ENCODE data around the gene CEACAM4. TPM values are rescaled to one million over a fixed set of nuclear protein-coding genes. Genes with fewer than 3 reads are reported as not detected.

CEACAM4 gene
- total and polyA plus RNA-seq, 4 donors = 0.63 to 2.2 (median 0.80) TPM

- Histone ChIP-seq H3K36me3 (ENCODE audit: control insufficient read depth in 4 of 4, insufficient read depth in 3 of 4, low read depth in 1 of 4, low read length in 3 of 4) (no peaks in the 10 kb centered on the region), H3K4me1 (ENCODE audit: control insufficient read depth in 4 of 4, insufficient read depth in 4 of 4, low read length in 3 of 4) (peaks cover 0 to 2% (median 0%) of the 10 kb centered on the region in 4 donors), H3K27me3 (ENCODE audit: control insufficient read depth in 4 of 4, insufficient read depth in 4 of 4, low read length in 3 of 4) (peaks cover 0 to 3% (median 0%) of the 10 kb centered on the region in 4 donors), H3K9me3 (ENCODE audit: control insufficient read depth in 4 of 4, low read length in 3 of 4) (no peaks in the 10 kb centered on the region), H3K4me3 (ENCODE audit: low read depth in 1 of 3, low read length in 3 of 3) (no peak overlapping the region), H3K9ac (ENCODE audit: low read depth in 1 of 2, low read length in 2 of 2) (no peak overlapping the region), H3K27ac (ENCODE audit: low read depth in 1 of 2, low read length in 2 of 2) (no peak overlapping the region)
- TF ChIP-seq FOXA2 (IDR thresholded peaks at IDR 0.05) = no peak
- TF ChIP-seq HNF4A (conservative IDR thresholded peaks at IDR 0.05) = no peak
- TF ChIP-seq, protein P1, sequence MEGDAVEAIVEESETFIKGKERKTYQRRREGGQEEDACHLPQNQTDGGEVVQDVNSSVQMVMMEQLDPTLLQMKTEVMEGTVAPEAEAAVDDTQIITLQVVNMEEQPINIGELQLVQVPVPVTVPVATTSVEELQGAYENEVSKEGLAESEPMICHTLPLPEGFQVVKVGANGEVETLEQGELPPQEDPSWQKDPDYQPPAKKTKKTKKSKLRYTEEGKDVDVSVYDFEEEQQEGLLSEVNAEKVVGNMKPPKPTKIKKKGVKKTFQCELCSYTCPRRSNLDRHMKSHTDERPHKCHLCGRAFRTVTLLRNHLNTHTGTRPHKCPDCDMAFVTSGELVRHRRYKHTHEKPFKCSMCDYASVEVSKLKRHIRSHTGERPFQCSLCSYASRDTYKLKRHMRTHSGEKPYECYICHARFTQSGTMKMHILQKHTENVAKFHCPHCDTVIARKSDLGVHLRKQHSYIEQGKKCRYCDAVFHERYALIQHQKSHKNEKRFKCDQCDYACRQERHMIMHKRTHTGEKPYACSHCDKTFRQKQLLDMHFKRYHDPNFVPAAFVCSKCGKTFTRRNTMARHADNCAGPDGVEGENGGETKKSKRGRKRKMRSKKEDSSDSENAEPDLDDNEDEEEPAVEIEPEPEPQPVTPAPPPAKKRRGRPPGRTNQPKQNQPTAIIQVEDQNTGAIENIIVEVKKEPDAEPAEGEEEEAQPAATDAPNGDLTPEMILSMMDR (IDR thresholded peaks at IDR 0.05; ENCODE audit: low read depth, low read length, missing input control) = no peak
- TF ChIP-seq RAD21 (IDR thresholded peaks at IDR 0.05) = no peak
- no peak for TF ChIP-seq ZBTB33 (IDR thresholded peaks at IDR 0.05)
- TF ChIP-seq FOXA1 (IDR thresholded peaks at IDR 0.05) = no peak
- TF ChIP-seq, protein P2, sequence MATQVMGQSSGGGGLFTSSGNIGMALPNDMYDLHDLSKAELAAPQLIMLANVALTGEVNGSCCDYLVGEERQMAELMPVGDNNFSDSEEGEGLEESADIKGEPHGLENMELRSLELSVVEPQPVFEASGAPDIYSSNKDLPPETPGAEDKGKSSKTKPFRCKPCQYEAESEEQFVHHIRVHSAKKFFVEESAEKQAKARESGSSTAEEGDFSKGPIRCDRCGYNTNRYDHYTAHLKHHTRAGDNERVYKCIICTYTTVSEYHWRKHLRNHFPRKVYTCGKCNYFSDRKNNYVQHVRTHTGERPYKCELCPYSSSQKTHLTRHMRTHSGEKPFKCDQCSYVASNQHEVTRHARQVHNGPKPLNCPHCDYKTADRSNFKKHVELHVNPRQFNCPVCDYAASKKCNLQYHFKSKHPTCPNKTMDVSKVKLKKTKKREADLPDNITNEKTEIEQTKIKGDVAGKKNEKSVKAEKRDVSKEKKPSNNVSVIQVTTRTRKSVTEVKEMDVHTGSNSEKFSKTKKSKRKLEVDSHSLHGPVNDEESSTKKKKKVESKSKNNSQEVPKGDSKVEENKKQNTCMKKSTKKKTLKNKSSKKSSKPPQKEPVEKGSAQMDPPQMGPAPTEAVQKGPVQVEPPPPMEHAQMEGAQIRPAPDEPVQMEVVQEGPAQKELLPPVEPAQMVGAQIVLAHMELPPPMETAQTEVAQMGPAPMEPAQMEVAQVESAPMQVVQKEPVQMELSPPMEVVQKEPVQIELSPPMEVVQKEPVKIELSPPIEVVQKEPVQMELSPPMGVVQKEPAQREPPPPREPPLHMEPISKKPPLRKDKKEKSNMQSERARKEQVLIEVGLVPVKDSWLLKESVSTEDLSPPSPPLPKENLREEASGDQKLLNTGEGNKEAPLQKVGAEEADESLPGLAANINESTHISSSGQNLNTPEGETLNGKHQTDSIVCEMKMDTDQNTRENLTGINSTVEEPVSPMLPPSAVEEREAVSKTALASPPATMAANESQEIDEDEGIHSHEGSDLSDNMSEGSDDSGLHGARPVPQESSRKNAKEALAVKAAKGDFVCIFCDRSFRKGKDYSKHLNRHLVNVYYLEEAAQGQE (IDR thresholded peaks at IDR 0.05) = no peak
- no peak for TF ChIP-seq JUND (IDR thresholded peaks at IDR 0.05)
- no peak for TF ChIP-seq HNF4G (IDR thresholded peaks at IDR 0.05)
- TF ChIP-seq SP1 (IDR thresholded peaks at IDR 0.05) = no peak
- no peak for TF ChIP-seq GABPA (IDR thresholded peaks at IDR 0.05 in 1 of 2, conservative IDR thresholded peaks at IDR 0.05 in 1 of 2)
- TF ChIP-seq EGR1 (IDR thresholded peaks at IDR 0.05; ENCODE audit: low read depth in 2 of 2) = no peak
- TF ChIP-seq, protein P3, sequence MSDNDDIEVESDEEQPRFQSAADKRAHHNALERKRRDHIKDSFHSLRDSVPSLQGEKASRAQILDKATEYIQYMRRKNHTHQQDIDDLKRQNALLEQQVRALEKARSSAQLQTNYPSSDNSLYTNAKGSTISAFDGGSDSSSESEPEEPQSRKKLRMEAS (IDR thresholded peaks at IDR 0.05) = no peak
- DNase-seq (ENCODE audit: low spot score) = no peak
- 30% methylated on average over 7 of the region's 7 CpGs for WGBS
These were observed 7.8 kb downstream of the CEACAM4 start for GRCh38 chr19:41619018-41619556.

DNA sequence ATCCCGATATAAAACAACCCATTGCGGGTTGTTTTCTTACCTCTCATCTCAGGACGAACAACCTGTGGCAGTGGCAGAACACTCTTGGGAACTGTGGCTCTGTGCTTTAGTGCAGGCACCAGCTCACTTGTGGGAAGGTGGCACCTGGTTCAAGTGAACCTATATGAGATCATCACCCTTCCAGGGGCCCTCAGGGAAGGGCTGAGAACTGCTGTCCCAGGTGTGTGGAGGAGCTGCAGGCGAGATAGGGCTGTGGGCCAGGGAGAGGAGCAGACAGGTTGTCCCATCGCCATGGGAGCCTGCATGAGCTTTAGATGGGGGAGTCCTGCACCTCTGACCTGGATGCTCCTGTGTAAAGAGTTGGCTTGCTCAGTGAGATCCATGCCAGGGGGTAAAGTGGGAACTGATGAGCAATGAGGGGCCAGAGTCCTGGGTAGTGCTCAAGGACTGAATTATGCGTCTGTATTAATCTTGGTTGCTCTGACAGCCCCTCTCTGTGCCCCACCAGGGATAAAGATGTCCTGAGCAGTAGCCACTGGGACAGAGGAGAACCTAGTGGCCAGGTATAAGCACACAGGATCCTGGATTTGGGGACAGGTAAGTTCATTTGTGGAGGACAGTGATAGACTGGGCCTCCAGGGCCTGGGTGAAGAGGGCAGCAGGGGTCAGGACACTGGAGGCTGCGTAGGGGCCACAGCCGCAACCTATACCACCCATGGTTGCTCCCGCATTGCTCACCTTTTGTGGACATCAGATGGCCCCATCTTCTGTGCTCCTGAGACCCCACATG lies 8.7 kb downstream of the CEACAM4 start:
- H3K27me3 ChIP-seq (ENCODE audit: control insufficient read depth in 4 of 4, insufficient read depth in 4 of 4, low read length in 3 of 4) = peaks cover 0 to 3% (median 0%) of the 10 kb centered on the region in 4 donors
- no peak overlapping the region for H3K27ac ChIP-seq (ENCODE audit: low read depth in 1 of 2, low read length in 2 of 2)
- H3K9me3 ChIP-seq (ENCODE audit: control insufficient read depth in 4 of 4, low read length in 3 of 4) = no peaks in the 10 kb centered on the region
- TF ChIP-seq RXRA (IDR thresholded peaks at IDR 0.05) = no peak
- TF ChIP-seq, protein P3 (IDR thresholded peaks at IDR 0.05) = no peak
- no peak for TF ChIP-seq RAD21 (IDR thresholded peaks at IDR 0.05)
- no peak for TF ChIP-seq FOXA1 (IDR thresholded peaks at IDR 0.05)
- TF ChIP-seq HNF4G (IDR thresholded peaks at IDR 0.05) = no peak
- TF ChIP-seq SP1 (IDR thresholded peaks at IDR 0.05) = no peak
- no peak for TF ChIP-seq YY1 (IDR thresholded peaks at IDR 0.05)
- no peak for TF ChIP-seq ZBTB33 (IDR thresholded peaks at IDR 0.05)
- no peak for TF ChIP-seq GABPA (IDR thresholded peaks at IDR 0.05 in 1 of 2, conservative IDR thresholded peaks at IDR 0.05 in 1 of 2)
- TF ChIP-seq, protein P1 (IDR thresholded peaks at IDR 0.05; ENCODE audit: low read depth, low read length, missing input control) = no peak
- no peak for TF ChIP-seq FOXA2 (IDR thresholded peaks at IDR 0.05)
- TF ChIP-seq, protein P4, sequence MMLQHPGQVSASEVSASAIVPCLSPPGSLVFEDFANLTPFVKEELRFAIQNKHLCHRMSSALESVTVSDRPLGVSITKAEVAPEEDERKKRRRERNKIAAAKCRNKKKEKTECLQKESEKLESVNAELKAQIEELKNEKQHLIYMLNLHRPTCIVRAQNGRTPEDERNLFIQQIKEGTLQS (IDR thresholded peaks at IDR 0.05) = no peak
- WGBS = 72% methylated on average over 9 of the region's 9 CpGs
- no peak for DNase-seq (ENCODE audit: low spot score)
- no peaks in the 10 kb centered on the region for H3K36me3 ChIP-seq (ENCODE audit: control insufficient read depth in 4 of 4, insufficient read depth in 3 of 4, low read depth in 1 of 4, low read length in 3 of 4)
- H3K9ac ChIP-seq (ENCODE audit: low read depth in 1 of 2, low read length in 2 of 2) = no peak overlapping the region
- H3K4me3 ChIP-seq (ENCODE audit: low read depth in 1 of 3, low read length in 3 of 3) = no peak overlapping the region
- H3K4me1 ChIP-seq (ENCODE audit: control insufficient read depth in 4 of 4, insufficient read depth in 4 of 4, low read length in 3 of 4) = peaks cover 0 to 2% (median 0%) of the 10 kb centered on the region in 4 donors

Data from liver (tissue), 9 donors.